Lung (tissue), 12 donors: ENCODE measurements around the gene CRNKL1. TPM values are rescaled to one million over a fixed set of nuclear protein-coding genes. Genes with fewer than 3 reads are reported as not detected.
A peak's percentile ranks its signal among the peaks of the same experiment; 100 is the strongest.

Source experiments
- ATAC-seq: fragments of 200-7000 bp; cut with Tn5 transposase; one replicate; pipeline ENCODE4 v1.9.1; 2020; ENCODE audit warnings: moderate number of reproducible peaks; ENCODE audit not compliant: insufficient read depth, low FRiP score
- DNase-seq, 3 donors: peaks; one replicate each; pipeline ENCODE4 v3.0.0-alpha.2; 2013 to 2017
- H3K27ac ChIP-seq, 2 donors: one replicate each; pipeline ENCODE4 v1.5.1; 2013; ENCODE audit warnings: mild to moderate bottlenecking in 2 of 2, moderate library complexity in 2 of 2, control low read depth in 1 of 2, inconsistent platforms in 1 of 2, low read depth in 1 of 2, low read length in 1 of 2
- H3K27me3 ChIP-seq, 3 donors: one replicate each; pipeline ENCODE4 v1.5.1; 2013; ENCODE audit warnings: low read length in 2 of 3; ENCODE audit not compliant: control insufficient read depth in 3 of 3, insufficient read depth in 3 of 3
- H3K36me3 ChIP-seq, 4 donors: one replicate each; pipeline ENCODE4 v1.5.1; 2013; ENCODE audit warnings: low read length in 4 of 4, mild to moderate bottlenecking in 1 of 4, moderate library complexity in 1 of 4; ENCODE audit not compliant: control insufficient read depth in 4 of 4, insufficient read depth in 4 of 4
- H3K4me1 ChIP-seq, 5 donors: one replicate each; pipeline ENCODE4 v1.5.1; 2013; ENCODE audit warnings: low read length in 5 of 5, mild to moderate bottlenecking in 2 of 5, moderate library complexity in 1 of 5; ENCODE audit not compliant: control insufficient read depth in 5 of 5, insufficient read depth in 5 of 5
- H3K4me3 ChIP-seq: one replicate; pipeline ENCODE4 v1.5.1; 2013; ENCODE audit warnings: mild to moderate bottlenecking, control low read depth, moderate library complexity
- H3K9ac ChIP-seq, 2 donors: one replicate each; pipeline ENCODE4 v1.5.1; 2013; ENCODE audit warnings: low read length in 2 of 2, control low read depth in 1 of 2; ENCODE audit not compliant: insufficient read depth in 1 of 2
- H3K9me3 ChIP-seq, 4 donors: one replicate each; pipeline ENCODE4 v1.5.1; 2013; ENCODE audit warnings: low read length in 3 of 4, mild to moderate bottlenecking in 1 of 4, moderate library complexity in 1 of 4; ENCODE audit not compliant: control insufficient read depth in 4 of 4, insufficient read depth in 3 of 4
- CTCF ChIP-seq: IDR thresholded peaks from 2 replicates; pipeline ENCODE4 v1.5.1; 2012; ENCODE audit warnings: mild to moderate bottlenecking; ENCODE audit errors: control extremely low read depth, extremely low read depth
- WGBS, 2 donors: extraction: QIAGEN DNeasy Blood & Tissue Kit; methylation state at CpG; one replicate each; pipeline ENCODE4 v1.1.7; 2013; 5-methylcytosine and 5-hydroxymethylcytosine counted together
- polyA plus RNA-seq, 2 donors: library from polyadenylated mRNA; stranded (reverse); fragments of 200-250 nt; gene quantifications; one replicate each; pipeline ENCODE4 v1.2.1, GENCODE V29; 2013
- total RNA-seq, 2 donors: library from RNA; depleted of rRNA in 1 of 2; stranded (reverse); fragments of >200 nt in 1 of 2; gene quantifications; one replicate each; pipeline ENCODE4 v1.2.1, GENCODE V29; 2014 to 2021
- donor health status: control.
- donor health status: control.
- donor health status: Bipolar disorder and iron deficiency.
- donor health status: healthy.
- donor health status: DM: yes; HTN: yes; CAD: no.

Gene CRNKL1
- total and polyA plus RNA-seq, 4 donors, result 11.0 to 39.5 (median 20.4) TPM

GRCh38 chr20:20073801-20074371, 21.6 kb upstream of the CRNKL1 start:
- no peak overlapping the region for H3K27ac ChIP-seq
- DNase-seq (no peak), ATAC-seq (no peak)
- no peaks in the 10 kb centered on the region for H3K36me3 ChIP-seq
- 53 to 70% methylated on average over 15 of the region's 15 CpGs for WGBS, 2 donors
- H3K9ac ChIP-seq, result peak overlapping the region in 1 of 2 donors; percentile 4
- H3K9me3 ChIP-seq, result no peaks in the 10 kb centered on the region
- H3K4me3 ChIP-seq, result no peak overlapping the region
- H3K27me3 ChIP-seq, result peaks cover 0 to 18% (median 0%) of the 10 kb centered on the region in 3 donors
- TF ChIP-seq CTCF, result no peak
- peaks cover 0 to 21% (median 0%) of the 10 kb centered on the region in 5 donors for H3K4me1 ChIP-seq

GRCh38 chr20:20070871-20071726, 18.8 kb upstream of the CRNKL1 start:
- ATAC-seq, result no peak
- 62 to 67% methylated on average over 10 of the region's 10 CpGs for WGBS, 2 donors

GRCh38 chr20:20065361-20065760, 13.1 kb upstream of the CRNKL1 start:
- peak in 2 of 3 donors; percentile 53 to 69 for DNase-seq
- ATAC-seq, result no peak
- WGBS, 2 donors, result 63 to 76% methylated on average over 1 of the region's 1 CpG
- Histone ChIP-seq H3K4me3 (no peak overlapping the region), H3K27me3 (peaks cover 0 to 14% (median 9%) of the 10 kb centered on the region in 3 donors), H3K27ac (no peak overlapping the region), H3K9me3 (no peaks in the 10 kb centered on the region), H3K9ac (no peak overlapping the region), H3K36me3 (no peaks in the 10 kb centered on the region), H3K4me1 (peaks cover 0 to 6% (median 0%) of the 10 kb centered on the region in 5 donors)
- TF ChIP-seq CTCF, result no peak

More at GRCh38 chr20:20070871-20071726, 18.8 kb upstream of the CRNKL1 start:
- no peak for DNase-seq
- Histone ChIP-seq H3K36me3 (no peaks in the 10 kb centered on the region), H3K27ac (peak overlapping the region in 1 of 2 donors; percentile 39), H3K4me3 (no peak overlapping the region), H3K9ac (no peak overlapping the region), H3K4me1 (peaks cover 0 to 21% (median 0%) of the 10 kb centered on the region in 5 donors), H3K9me3 (no peaks in the 10 kb centered on the region), H3K27me3 (peaks cover 0 to 23% (median 0%) of the 10 kb centered on the region in 3 donors)
- no peak for TF ChIP-seq CTCF
